ENCODE results near the gene TFAP2A. TPM values are rescaled to one million over a fixed set of nuclear protein-coding genes. Genes with fewer than 3 reads are reported as not detected.

TFAP2A gene
- polyA plus RNA-seq, 3 donors, result not detected

GRCh38 chr6:10425176-10425974, 10.5 kb upstream of the TFAP2A start:
- Histone ChIP-seq H3K4me1 (ENCODE audit: control insufficient read depth in 1 of 2, insufficient read depth in 2 of 2, low read length in 2 of 2) (peaks cover 15 to 18% of the 10 kb centered on the region in 2 donors), H3K79me2 (ENCODE audit: insufficient read depth, low read length) (no peaks in the 10 kb centered on the region), H3K36me3 (replicated peaks in 1 of 2; ENCODE audit: control insufficient read depth in 1 of 2, insufficient read depth in 2 of 2, low read length in 2 of 2) (no peaks in the 10 kb centered on the region), H2AFZ (ENCODE audit: insufficient read depth, low read depth, low read length, poor library complexity, severe bottlenecking) (no peak overlapping the region), H3K9me3 (replicated peaks in 1 of 2; ENCODE audit: control insufficient read depth in 1 of 2, insufficient read depth in 1 of 2, low read length in 2 of 2) (peaks cover 6 to 63% of the 10 kb centered on the region in 2 donors), H4K20me1 (ENCODE audit: insufficient read depth, low read length) (no peaks in the 10 kb centered on the region), H3K9ac (ENCODE audit: insufficient read depth, low read length, poor library complexity, severe bottlenecking) (no peak overlapping the region), H3K27me3 (ENCODE audit: control insufficient read depth in 2 of 2, insufficient read depth in 2 of 2, low read length in 2 of 2) (peaks cover 80 to 96% of the 10 kb centered on the region in 2 donors), H3K27ac (ENCODE audit: low read depth in 1 of 2, low read length in 2 of 2) (no peak overlapping the region), H3K4me3 (replicated peaks in 1 of 3; ENCODE audit: low read depth in 2 of 3, low read length in 3 of 3) (peak overlapping the region in 1 of 3 experiments; percentile 68), H3K4me2 (replicated peaks; ENCODE audit: extremely low read depth, low read length, poor library complexity, severe bottlenecking) (peak overlapping the region; percentile 67)
- H3K4me1 Mint-ChIP-seq, result peaks cover 35% of the 10 kb centered on the region
- 8% methylated on average over 26 of the region's 35 CpGs for WGBS (ENCODE audit: insufficient coverage)
- intact Hi-C loops (cut with micrococcal nuclease), result loop anchor here in 1 of 2 donors (10.0 kb wide), 1 partner anchor 401 kb away; no protein-coding TSS in a partner anchor
- H3K27me3 Mint-ChIP-seq (ENCODE audit: low read depth in 3 of 3), result peaks cover 86 to 92% (median 89%) of the 10 kb centered on the region in 3 donors
- no peak for DNase-seq
- peaks cover 3 to 6% of the 10 kb centered on the region in 2 donors for H3K36me3 Mint-ChIP-seq
- peaks cover 0 to 39% (median 24%) of the 10 kb centered on the region in 7 donors for H3K9me3 Mint-ChIP-seq
- H3K4me3 Mint-ChIP-seq, result peak overlapping the region; percentile 63 to 89
- H3K27ac Mint-ChIP-seq, result no peak overlapping the region
- TF ChIP-seq CTCF (IDR thresholded peaks at IDR 0.05), result no peak

- no peak for TF ChIP-seq CTCF (IDR thresholded peaks at IDR 0.05)
- Histone ChIP-seq H3K27ac (ENCODE audit: low read depth in 1 of 2, low read length in 2 of 2) (no peak overlapping the region), H3K27me3 (ENCODE audit: control insufficient read depth in 2 of 2, insufficient read depth in 2 of 2, low read length in 2 of 2) (peaks cover 89 to 100% of the 10 kb centered on the region in 2 donors), H4K20me1 (ENCODE audit: insufficient read depth, low read length) (no peaks in the 10 kb centered on the region), H3K4me1 (ENCODE audit: control insufficient read depth in 1 of 2, insufficient read depth in 2 of 2, low read length in 2 of 2) (peaks cover 15 to 18% of the 10 kb centered on the region in 2 donors), H3K9me3 (replicated peaks in 1 of 2; ENCODE audit: control insufficient read depth in 1 of 2, insufficient read depth in 1 of 2, low read length in 2 of 2) (peaks cover 6 to 76% of the 10 kb centered on the region in 2 donors), H3K36me3 (replicated peaks in 1 of 2; ENCODE audit: control insufficient read depth in 1 of 2, insufficient read depth in 2 of 2, low read length in 2 of 2) (no peaks in the 10 kb centered on the region), H3K79me2 (ENCODE audit: insufficient read depth, low read length) (no peaks in the 10 kb centered on the region), H3K9ac (ENCODE audit: insufficient read depth, low read length, poor library complexity, severe bottlenecking) (no peak overlapping the region), H2AFZ (ENCODE audit: insufficient read depth, low read depth, low read length, poor library complexity, severe bottlenecking) (no peak overlapping the region), H3K4me3 (replicated peaks in 1 of 3; ENCODE audit: low read depth in 2 of 3, low read length in 3 of 3) (no peak overlapping the region), H3K4me2 (replicated peaks; ENCODE audit: extremely low read depth, low read length, poor library complexity, severe bottlenecking) (no peak overlapping the region)
- peaks cover 92 to 95% (median 94%) of the 10 kb centered on the region in 3 donors for H3K27me3 Mint-ChIP-seq (ENCODE audit: low read depth in 3 of 3)
- no peak overlapping the region for H3K27ac Mint-ChIP-seq
- intact Hi-C loops (cut with micrococcal nuclease), result loop anchor here in 1 of 2 donors (10.0 kb wide), 1 partner anchor 399 kb away; no protein-coding TSS in a partner anchor
- H3K9me3 Mint-ChIP-seq, result peaks cover 0 to 43% (median 26%) of the 10 kb centered on the region in 7 donors
- peak overlapping the region in 1 of 2 donors; percentile 89 for H3K4me3 Mint-ChIP-seq
- peaks cover 6% of the 10 kb centered on the region in 2 donors for H3K36me3 Mint-ChIP-seq
- no peak for DNase-seq
- H3K4me1 Mint-ChIP-seq, result peaks cover 35% of the 10 kb centered on the region
- 0% methylated on average over 1 of the region's 5 CpGs for WGBS (ENCODE audit: insufficient coverage)
Measured at GRCh38 chr6:10424040-10424439, 9.2 kb upstream of the TFAP2A start.
